HEK293 (cell line): ENCODE measurements around the gene EIF4E3.

ENCODE experiments used
- CTCF ChIP-seq: fragments of 450-650 bp; formaldehyde crosslinking; IDR thresholded peaks from 2 replicates; pipeline ENCODE4 v1.5.1; 2016; ENCODE audit warnings: missing biosample characterization, missing genetic modification characterization
- FEZF1 ChIP-seq: fragments of 450-650 bp; formaldehyde crosslinking; IDR thresholded peaks from 2 replicates; pipeline ENCODE4 v1.5.1; 2016; ENCODE audit warnings: missing biosample characterization, missing genetic modification characterization
- MZF1 ChIP-seq: fragments of 450-650 bp; formaldehyde crosslinking; IDR thresholded peaks from 2 replicates; pipeline ENCODE4 v1.5.1; 2017; ENCODE audit warnings: missing biosample characterization, missing genetic modification characterization, borderline replicate concordance
- OVOL3 ChIP-seq: fragments of 450-650 bp; formaldehyde crosslinking; IDR thresholded peaks from 2 replicates; pipeline ENCODE4 v1.5.1; 2016; ENCODE audit warnings: missing biosample characterization, missing genetic modification characterization
- SCRT1 ChIP-seq: fragments of 450-650 bp; formaldehyde crosslinking; IDR thresholded peaks from 2 replicates; pipeline ENCODE4 v1.5.1; 2016; ENCODE audit warnings: missing biosample characterization, missing genetic modification characterization, borderline replicate concordance
- ZNF157 ChIP-seq: fragments of 450-650 bp; formaldehyde crosslinking; IDR thresholded peaks from 2 replicates; pipeline ENCODE4 v1.5.1; 2016; ENCODE audit warnings: missing biosample characterization, missing genetic modification characterization
- ZNF350 ChIP-seq: fragments of 450-650 bp; formaldehyde crosslinking; IDR thresholded peaks from 2 replicates; pipeline ENCODE4 v1.5.0; 2017; ENCODE audit warnings: missing biosample characterization, mild to moderate bottlenecking, missing genetic modification characterization
- ZNF391 ChIP-seq: fragments of 450-650 bp; formaldehyde crosslinking; IDR thresholded peaks from 2 replicates; pipeline ENCODE4 v1.5.1; 2016; ENCODE audit warnings: low read depth, missing biosample characterization, missing genetic modification characterization, borderline replicate concordance
- ZNF571 ChIP-seq: fragments of 450-650 bp; formaldehyde crosslinking; IDR thresholded peaks from 2 replicates; pipeline ENCODE4 v1.5.0; 2017; ENCODE audit warnings: missing biosample characterization, missing genetic modification characterization
- ZNF585B ChIP-seq: fragments of 450-650 bp; formaldehyde crosslinking; IDR thresholded peaks from 2 replicates; pipeline ENCODE4 v1.5.1; 2016; ENCODE audit warnings: missing biosample characterization, missing genetic modification characterization
- ZNF623 ChIP-seq: fragments of 450-650 bp; formaldehyde crosslinking; IDR thresholded peaks from 2 replicates; pipeline ENCODE4 v1.5.1; 2016; ENCODE audit warnings: missing biosample characterization, missing genetic modification characterization
- ZNF645 ChIP-seq: fragments of 450-650 bp; formaldehyde crosslinking; IDR thresholded peaks from 2 replicates; pipeline ENCODE4; 2016; ENCODE audit warnings: missing biosample characterization, missing genetic modification characterization

GRCh38 chr3:71628522-71628921, 96.7 kb downstream of the EIF4E3 start:
- TF ChIP-seq CTCF (tag by site-specific recombination) (no peak), SCRT1 (tag by site-specific recombination) (no peak), ZNF157 (tag by site-specific recombination) (no peak), FEZF1 (tag by site-specific recombination) (no peak), MZF1 (no peak), ZNF391 (tag by site-specific recombination) (no peak), ZNF585B (tag by site-specific recombination) (no peak), OVOL3 (tag by site-specific recombination) (no peak), ZNF350 (tag by site-specific recombination) (no peak), ZNF645 (tag by site-specific recombination) (no peak), ZNF623 (tag by site-specific recombination) (no peak), ZNF571 (no peak)
